Measurements from ENCODE around the gene AQP10. TPM values are rescaled to one million over a fixed set of nuclear protein-coding genes. Genes with fewer than 3 reads are reported as not detected.

AQP10 gene
- total and polyA plus RNA-seq, 10 of the 15 experiments (the other 5 are each of a cell fraction or from before 2014, with no cell fraction given) = not detected

DNA sequence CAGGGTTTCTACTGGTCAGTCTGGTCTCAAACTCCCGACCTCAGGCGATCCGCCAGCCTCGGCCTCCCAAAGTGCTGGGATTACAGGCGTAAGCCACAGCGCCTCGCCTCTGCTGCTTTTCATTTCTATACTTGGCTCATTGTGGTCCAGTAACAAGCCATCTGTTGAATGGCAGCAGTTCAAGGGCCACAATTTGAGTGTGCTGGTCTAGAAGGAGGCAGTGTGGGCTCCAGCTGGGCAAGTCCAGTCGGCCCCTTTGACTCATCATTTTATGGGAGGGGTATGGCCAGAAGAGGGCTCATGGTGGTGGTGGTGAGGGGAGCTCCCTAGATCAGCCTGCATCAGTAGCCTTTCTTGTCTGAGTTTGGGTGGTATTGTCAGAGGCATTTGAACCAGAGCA, 37.6 kb downstream of the AQP10 start:
- ChIA-PET POLR2A (interaction anchor here (1.0 kb wide), 1 partner anchor 83 kb away, joined by 3 read pairs; no protein-coding TSS in a partner anchor), SMC1A (ENCODE audit: uncharacterized antibody, unreplicated experiment) (interaction anchor here (0.9 to 1.7 kb wide), 2 partner anchors 23 to 122 kb away, joined by 3 read pairs; no protein-coding TSS in a partner anchor), RAD21 (ENCODE audit: unreplicated experiment) (no interaction called here), CTCF (no interaction called here)
- ATAC-seq = no peak
- no TSS peak for BruUV-seq (replicated peaks)
- no peaks in the 10 kb centered on the region for H3K36me3 ChIP-seq (ENCODE audit: control insufficient read depth in 2 of 2, insufficient read depth in 2 of 2, low read length in 1 of 2)
- H3K27me3 ChIP-seq (replicated peaks in 1 of 2; ENCODE audit: control insufficient read depth in 2 of 2, insufficient read depth in 2 of 2, low read length in 1 of 2) = peaks cover 0 to 3% of the 10 kb centered on the region in 2 experiments; a peak in 1 of 4 replicates
- no peak for DNase-seq (ENCODE audit: low read depth, low spot score)
- H2AFZ ChIP-seq (ENCODE audit: control insufficient read depth, low read depth, low read length) = no peak overlapping the region
- no peak overlapping the region for H3K4me3 ChIP-seq
- WGBS (ENCODE audit: insufficient coverage, insufficient replicate concordance, low lambda C conversion rate, missing lambda C conversion rate) = 81% methylated on average over 8 of the region's 8 CpGs
- no peak overlapping the region for H3K4me2 ChIP-seq (ENCODE audit: control insufficient read depth, insufficient read depth)
- H4K20me1 ChIP-seq (ENCODE audit: control insufficient read depth, insufficient read depth) = no peaks in the 10 kb centered on the region
- FAIRE-seq = no peak
- H3K79me2 ChIP-seq (ENCODE audit: control insufficient read depth, insufficient read depth, low read length) = no peaks in the 10 kb centered on the region
- H3K9me3 ChIP-seq (replicated peaks; ENCODE audit: control insufficient read depth, insufficient read depth, low read length) = no peaks in the 10 kb centered on the region; the same call in 2 of the 3 replicates
- intact Hi-C loops (cut with micrococcal nuclease; ENCODE audit: unreplicated experiment) (no loop called here), in situ Hi-C loops (cut with MboI) (no loop called here)
- H3K4me1 ChIP-seq (ENCODE audit: control insufficient read depth, insufficient read depth, low read length) = peaks cover 2% of the 10 kb centered on the region; the same call in 1 of the 2 replicates
- no peak overlapping the region for H3K27ac ChIP-seq (ENCODE audit: control insufficient read depth, insufficient read depth)
- H3K9ac ChIP-seq (ENCODE audit: control insufficient read depth, insufficient read depth, low read length) = no peak overlapping the region
- TF ChIP-seq HCFC1 (IDR thresholded peaks at IDR 0.05; ENCODE audit: low read length) = no peak
- no peak for TF ChIP-seq PML (IDR thresholded peaks at IDR 0.05; ENCODE audit: low read length)
- TF ChIP-seq MAX (IDR thresholded peaks at IDR 0.05; ENCODE audit: low read depth, low read length) = no peak
- TF ChIP-seq EED (IDR thresholded peaks at IDR 0.05; ENCODE audit: low read depth) = no peak
- no peak for TF ChIP-seq NR2F1 (conservative IDR thresholded peaks at IDR 0.05)
- no peak for TF ChIP-seq RELB (IDR thresholded peaks at IDR 0.05; ENCODE audit: low read depth)
- TF ChIP-seq TCF7 (IDR thresholded peaks at IDR 0.05; ENCODE audit: borderline replicate concordance) = no peak
- no peak for TF ChIP-seq YBX1 (IDR thresholded peaks at IDR 0.05)
- no peak for TF ChIP-seq IRF4 (IDR thresholded peaks at IDR 0.05; ENCODE audit: low read depth, low read length)
- TF ChIP-seq SP1 (IDR thresholded peaks at IDR 0.05; ENCODE audit: low read depth, low read length) = no peak
- no peak for TF ChIP-seq SMARCA5 (IDR thresholded peaks at IDR 0.05)
- TF ChIP-seq USF2 (IDR thresholded peaks at IDR 0.05; ENCODE audit: borderline replicate concordance, low read depth, low read length) = no peak

All from GM12878 (cell line).